WTC11 (cell line): ENCODE data around the gene MACROD2. TPM values are rescaled to one million over a fixed set of nuclear protein-coding genes. Genes with fewer than 3 reads are reported as not detected.

Source experiments
- ATAC-seq: fragments of 200-7000 bp; cut with Tn5 transposase; 2 replicates; pipeline ENCODE4 v1.10.0; 2021; ENCODE audit warnings: mild to moderate bottlenecking, moderate library complexity
- CTCF ChIA-PET: fragments of 300-600 bp; sonication (Branson Sonifier 250); formaldehyde crosslinking; loops from one replicate; lab custom pipeline; 2021; ENCODE audit warnings: antibody characterized with exemption; lab: Charles Lee
- POLR2A ChIA-PET: fragments of 350-600 bp; sonication (Branson Sonifier 250); formaldehyde crosslinking; loops from one replicate; lab custom pipeline; 2021; ENCODE audit warnings: antibody characterized with exemption; lab: Charles Lee
- DNase-seq: peaks from one replicate; pipeline ENCODE4 v3.0.0; 2021; ENCODE audit warnings: low spot score
- H3K27ac Mint-ChIP-seq: 2 replicates; pipeline ENCODE4 v1.8.0; 2021; ENCODE audit warnings: mixed read lengths
- H3K27me3 Mint-ChIP-seq: 2 replicates; pipeline ENCODE4 v1.8.0; 2021; ENCODE audit warnings: low read depth, mild to moderate bottlenecking, moderate library complexity, mixed read lengths
- H3K36me3 Mint-ChIP-seq: 2 replicates; pipeline ENCODE4 v1.8.0; 2021; ENCODE audit warnings: mixed read lengths
- H3K4me1 Mint-ChIP-seq: 2 replicates; pipeline ENCODE4 v1.8.0; 2022; ENCODE audit warnings: mixed read lengths
- H3K4me3 Mint-ChIP-seq: 2 replicates; pipeline ENCODE4 v1.8.0; 2021; ENCODE audit warnings: mild to moderate bottlenecking, moderate library complexity, mixed read lengths
- H3K9me3 Mint-ChIP-seq: 2 replicates; pipeline ENCODE4 v1.8.0; 2021; ENCODE audit warnings: mixed read lengths
- AFF4 ChIP-seq: sonication (generic); formaldehyde crosslinking; IDR thresholded peaks from 2 replicates; pipeline ENCODE4 v1.8.1; 2023; ENCODE audit warnings: mild to moderate bottlenecking, missing genetic modification reagents, borderline replicate concordance
- ATF2 ChIP-seq: sonication (generic); formaldehyde crosslinking; IDR thresholded peaks from 2 replicates; pipeline ENCODE4 v1.8.1; 2022; ENCODE audit warnings: low read depth, missing genetic modification reagents, borderline replicate concordance
- ATF3 ChIP-seq: sonication (generic); formaldehyde crosslinking; conservative IDR thresholded peaks from 2 replicates; pipeline ENCODE4 v1.8.1; 2022; ENCODE audit warnings: mild to moderate bottlenecking, missing genetic modification reagents
- CTCF ChIP-seq: fragments of 200-600 bp; IDR thresholded peaks from 2 replicates; pipeline ENCODE4 v1.8.0; 2022; ENCODE audit warnings: antibody characterized with exemption
- EMX1 ChIP-seq: fragments of 250-450 bp; sonication (Bioruptor Pico); IDR thresholded peaks from 2 replicates; pipeline ENCODE4 v1.8.0; 2021; ENCODE audit warnings: mild to moderate bottlenecking
- ESRRA ChIP-seq: sonication (generic); formaldehyde crosslinking; IDR thresholded peaks from 2 replicates; pipeline ENCODE4 v1.8.1; 2022; ENCODE audit warnings: mild to moderate bottlenecking, missing genetic modification reagents, borderline replicate concordance
- FOXK1 ChIP-seq: sonication (generic); formaldehyde crosslinking; IDR thresholded peaks from 2 replicates; pipeline ENCODE4 v1.8.0; 2022; ENCODE audit warnings: mild to moderate bottlenecking, moderate library complexity, missing genetic modification reagents
- GTF2I ChIP-seq: fragments of 250-450 bp; sonication (Bioruptor Pico); conservative IDR thresholded peaks from 2 replicates; pipeline ENCODE4 v1.4.0; 2021; ENCODE audit warnings: mild to moderate bottlenecking
- KAT7 ChIP-seq: sonication (generic); formaldehyde crosslinking; IDR thresholded peaks from 2 replicates; pipeline ENCODE4 v1.8.1; 2023; ENCODE audit warnings: missing genetic modification reagents, mild to moderate bottlenecking, borderline replicate concordance
- NR3C1 ChIP-seq: sonication (generic); formaldehyde crosslinking; conservative IDR thresholded peaks from 2 replicates; pipeline ENCODE4 v1.8.1; 2023; ENCODE audit warnings: low read depth, mild to moderate bottlenecking, missing genetic modification reagents
- PRDM15 ChIP-seq: sonication (generic); formaldehyde crosslinking; IDR thresholded peaks from 2 replicates; pipeline ENCODE4 v1.8.0; 2022; ENCODE audit warnings: missing genetic modification reagents
- TP53 ChIP-seq: sonication (generic); formaldehyde crosslinking; IDR thresholded peaks from 2 replicates; pipeline ENCODE4 v1.8.1; 2023; ENCODE audit warnings: mild to moderate bottlenecking, missing genetic modification reagents
- ZBTB21 ChIP-seq: sonication (generic); formaldehyde crosslinking; IDR thresholded peaks from 2 replicates; pipeline ENCODE4 v1.8.1; 2023; ENCODE audit warnings: mild to moderate bottlenecking, missing genetic modification reagents, borderline replicate concordance
- ZNF396 ChIP-seq: fragments of 250-450 bp; sonication (Bioruptor Pico); IDR thresholded peaks from 2 replicates; pipeline ENCODE4 v1.8.0; 2021; ENCODE audit warnings: mild to moderate bottlenecking, moderate library complexity, borderline replicate concordance
- ZNF416 ChIP-seq: fragments of 250-450 bp; sonication (Bioruptor Pico); IDR thresholded peaks from 2 replicates; pipeline ENCODE4 v1.9.0; 2021; ENCODE audit warnings: mild to moderate bottlenecking, inconsistent platforms
- ZNF425 ChIP-seq: fragments of 250-450 bp; sonication (Bioruptor Pico); conservative IDR thresholded peaks from 2 replicates; pipeline ENCODE4 v1.9.0; 2021; ENCODE audit warnings: mild to moderate bottlenecking
- total RNA-seq: library from RNA; stranded (reverse); gene quantifications from 3 replicates; pipeline ENCODE4 v1.2.3, GENCODE V29; 2021

MACROD2 gene
- total RNA-seq, 1 experiment from 2014 or later: 4.1 TPM

GRCh38 chr20:14449323-14449722 is 454.0 kb downstream of the MACROD2 start (continued):
- TF ChIP-seq CTCF (no peak), AFF4 (CRISPR knock-in tag) (no peak), EMX1 (CRISPR knock-in tag) (no peak), ZNF396 (CRISPR knock-in tag) (no peak)

- no peaks in the 10 kb centered on the region for H3K36me3 Mint-ChIP-seq
- ChIA-PET CTCF (no interaction called here), POLR2A (no interaction called here)
- H3K9me3 Mint-ChIP-seq: no peaks in the 10 kb centered on the region
- H3K4me3 Mint-ChIP-seq: no peak overlapping the region
- TF ChIP-seq TP53 (CRISPR knock-in tag) (no peak), PRDM15 (CRISPR knock-in tag) (no peak), NR3C1 (CRISPR knock-in tag) (no peak), GTF2I (CRISPR knock-in tag) (no peak), FOXK1 (CRISPR knock-in tag) (no peak), ATF3 (CRISPR knock-in tag) (no peak), ESRRA (no peak), ZBTB21 (CRISPR knock-in tag) (no peak), ZNF416 (CRISPR knock-in tag) (no peak), ATF2 (CRISPR knock-in tag) (no peak), ZNF425 (CRISPR knock-in tag) (no peak), KAT7 (CRISPR knock-in tag) (no peak)
- no peak overlapping the region for H3K27ac Mint-ChIP-seq
- ATAC-seq: no peak
- H3K27me3 Mint-ChIP-seq: no peaks in the 10 kb centered on the region
- peaks cover 14% of the 10 kb centered on the region for H3K4me1 Mint-ChIP-seq
- DNase-seq: no peak
Observed at GRCh38 chr20:14450256-14450655, 454.9 kb downstream of the MACROD2 start.
